K562 (cell line): Measurements from ENCODE around the gene ZCCHC9. TPM values are rescaled to one million over a fixed set of nuclear protein-coding genes. Genes with fewer than 3 reads are reported as not detected.

Experiments used
- ATAC-seq: fragments of 200-7000 bp; cut with Tn5 transposase; 3 replicates; pipeline ENCODE4 v1.9.1; 2020; ENCODE audit warnings: moderate library complexity
- BruUV-seq: library from RNA; stranded (reverse); fragments of 400-500 nt; replicated peaks from 2 replicates; lab custom pipeline; 2021; lab: Mats Ljungman, UMichigan
- CTCF ChIA-PET: fragments of 300-600 bp; formaldehyde crosslinking; extraction: SDS; loops from one replicate; lab custom pipeline; 2021; ENCODE audit warnings: low intra/inter-chr PET ratio; lab: Yijun Ruan, JAX
- POLR2A ChIA-PET: fragments of 300-600, 350-650 bp; sonication (Branson Sonifier 250); formaldehyde crosslinking; extraction: SDS; loops from one replicate; lab custom pipeline; 2021; ENCODE audit warnings: antibody characterized with exemption, inconsistent platforms; lab: Yijun Ruan, JAX
- DNase-seq, 4 experiments: peaks; one replicate each; pipeline versions ENCODE4 v3.0.0 to v3.0.0-alpha.2; 2011 to 2018; ENCODE audit warnings: low spot score in 3 of 4, mixed read lengths in 3 of 4; ENCODE audit errors: extremely low read depth in 1 of 4
- FAIRE-seq: peaks from 2 replicates; lab custom pipeline; 2011; peaks lifted over from hg19 to GRCh38; lab: Jason Lieb, UNC
- H2AFZ ChIP-seq: 2 replicates; pipeline ENCODE4 v1.6.0; 2011; ENCODE audit warnings: low read depth, low read length, control low read depth, inconsistent platforms
- H3K27ac ChIP-seq: fragments of 200-600 bp; 3 replicates; pipeline ENCODE4 v1.8.0; 2011; ENCODE audit warnings: low read depth, mild to moderate bottlenecking, control low read depth, inconsistent platforms, low read length, moderate library complexity, mixed read lengths; ENCODE audit errors: extremely low read depth
- H3K27me3 ChIP-seq, 2 experiments: fragments of 300-600 bp in 1 of 2; 2 replicates in 1 of 2; 3 replicates in 1 of 2; pipeline versions ENCODE4 v1.6.0 to v1.8.0; 2011; ENCODE audit warnings: inconsistent platforms in 2 of 2, low read length in 2 of 2, mild to moderate bottlenecking in 1 of 2, mixed read lengths in 1 of 2, moderate library complexity in 1 of 2; ENCODE audit not compliant: control insufficient read depth in 2 of 2, insufficient read depth in 2 of 2
- H3K36me3 ChIP-seq: fragments of 300-600 bp; 3 replicates; pipeline ENCODE4 v1.8.0; 2011; ENCODE audit warnings: mild to moderate bottlenecking, low read length, inconsistent platforms; ENCODE audit not compliant: control insufficient read depth, insufficient read depth
- H3K4me1 ChIP-seq, 2 experiments: fragments of 200-600 bp in 1 of 2; replicated peaks in 1 of 2; 2 replicates in 1 of 2; 3 replicates in 1 of 2; pipeline versions ENCODE4 v1.5.1 to v1.8.0; 2011; ENCODE audit warnings: inconsistent platforms in 2 of 2, low read length in 2 of 2, mild to moderate bottlenecking in 1 of 2, mixed read lengths in 1 of 2, moderate library complexity in 1 of 2; ENCODE audit not compliant: control insufficient read depth in 2 of 2, insufficient read depth in 2 of 2
- H3K4me2 ChIP-seq: 2 replicates; pipeline ENCODE4 v1.6.1; 2011; ENCODE audit warnings: low read length, control low read depth, inconsistent platforms, mixed read lengths; ENCODE audit not compliant: insufficient read depth
- H3K4me3 ChIP-seq: fragments of 200-600 bp; sonication (generic), shearing (Covaris generic); 2 replicates; pipeline ENCODE4 v1.5.1; 2016; ENCODE audit warnings: control low read depth, inconsistent platforms
- H3K79me2 ChIP-seq: fragments of 200-600 bp; 3 replicates; pipeline ENCODE4 v1.8.0; 2011; ENCODE audit warnings: low read length, inconsistent platforms; ENCODE audit not compliant: control insufficient read depth, insufficient read depth
- H3K9ac ChIP-seq, 2 experiments: 2 replicates each; pipeline versions ENCODE4 v1.6.0 to v1.6.1; 2011; ENCODE audit warnings: low read depth in 2 of 2, low read length in 2 of 2, control low read depth in 1 of 2, inconsistent platforms in 1 of 2, mild to moderate bottlenecking in 1 of 2, mixed read lengths in 1 of 2; ENCODE audit not compliant: insufficient read depth in 1 of 2
- H3K9me1 ChIP-seq: one replicate; pipeline ENCODE4 v1.6.0; 2011; ENCODE audit warnings: inconsistent platforms, mild to moderate bottlenecking, low read length, moderate library complexity; ENCODE audit not compliant: control insufficient read depth, insufficient read depth
- H3K9me3 ChIP-seq: replicated peaks from 2 replicates; pipeline ENCODE4 v1.5.1; 2011; ENCODE audit warnings: low read depth, low read length, inconsistent platforms; ENCODE audit not compliant: control insufficient read depth, insufficient read depth
- H4K20me1 ChIP-seq: replicated peaks from 2 replicates; pipeline ENCODE4 v1.6.1; 2011; ENCODE audit warnings: low read length, inconsistent platforms, mixed read lengths; ENCODE audit not compliant: control insufficient read depth, insufficient read depth
- BCOR ChIP-seq: fragments of 450-650 bp; IDR thresholded peaks from 2 replicates; pipeline ENCODE4 v1.6.1; 2016
- CREM ChIP-seq: IDR thresholded peaks from 2 replicates; pipeline ENCODE4 v1.6.1; 2014; ENCODE audit warnings: antibody characterized with exemption, low read depth
- ETS2 ChIP-seq: IDR thresholded peaks from 2 replicates; pipeline ENCODE4 v1.6.1; 2016; ENCODE audit warnings: borderline replicate concordance, missing genetic modification characterization, mild to moderate bottlenecking, moderate library complexity, missing compliant biosample characterization; ENCODE audit not compliant: poor library complexity, severe bottlenecking
- FOXA1 ChIP-seq: fragments of 450-650 bp; IDR thresholded peaks from 2 replicates; pipeline ENCODE4 v1.6.1; 2016; ENCODE audit warnings: mild to moderate bottlenecking, borderline replicate concordance
- FOXJ2 ChIP-seq: fragments of 200-800 bp; sonication (Bioruptor generic); IDR thresholded peaks from 2 replicates; pipeline ENCODE4 v1.6.1; 2016; ENCODE audit warnings: missing genetic modification characterization, missing compliant biosample characterization
- GTF2E2 ChIP-seq: fragments of 200-800 bp; sonication (Bioruptor generic); IDR thresholded peaks from 2 replicates; pipeline ENCODE4 v1.6.1; 2016; ENCODE audit warnings: missing genetic modification characterization, missing compliant biosample characterization
- IRF2 ChIP-seq: sonication (generic); formaldehyde crosslinking; IDR thresholded peaks from 2 replicates; pipeline ENCODE4 v1.8.1; 2022; ENCODE audit warnings: mild to moderate bottlenecking, missing genetic modification reagents
- MTA1 ChIP-seq: fragments of 450-650 bp; IDR thresholded peaks from 2 replicates; pipeline ENCODE4 v1.6.1; 2017; ENCODE audit warnings: borderline replicate concordance
- RBM15 ChIP-seq: fragments of 200-400 bp; formaldehyde crosslinking; IDR thresholded peaks from 2 replicates; pipeline ENCODE4 v1.6.1; 2018; ENCODE audit warnings: mild to moderate bottlenecking, low read length, moderate library complexity; ENCODE audit not compliant: insufficient read depth
- RNF2 ChIP-seq: sonication (generic); IDR thresholded peaks from 2 replicates; pipeline ENCODE4 v1.6.1; 2016
- SRSF3 ChIP-seq: fragments of 200-400 bp; formaldehyde crosslinking; IDR thresholded peaks from 2 replicates; pipeline ENCODE4 v1.6.1; 2016; ENCODE audit warnings: mild to moderate bottlenecking, low read length, moderate library complexity; ENCODE audit not compliant: insufficient read depth
- TEAD2 ChIP-seq: fragments of 450-650 bp; IDR thresholded peaks from 2 replicates; pipeline ENCODE4 v1.6.1; 2016; ENCODE audit warnings: missing genetic modification characterization, control low read depth, missing compliant biosample characterization
- ZNF212 ChIP-seq: fragments of 450-650 bp; formaldehyde crosslinking; IDR thresholded peaks from 2 replicates; pipeline ENCODE4 v1.4.0; 2020; ENCODE audit warnings: mild to moderate bottlenecking
- WGBS: fragments of 100-300 bp; shearing (Covaris generic); methylation state at CpG from one replicate; pipeline ENCODE4 v1.1.6; 2016; ENCODE audit warnings: low coverage, mixed read lengths; ENCODE audit not compliant: insufficient coverage; ENCODE audit errors: missing lambda C conversion rate; 5-methylcytosine and 5-hydroxymethylcytosine counted together
- in situ Hi-C: fragments of 300-500 bp; cut with MboI; formaldehyde crosslinking; loops from 4 replicates; pipeline ENCODE4 v1.15.0; 2018; ENCODE audit warnings: inconsistent platforms, mixed read lengths
- intact Hi-C: fragments of 100-400 bp; cut with micrococcal nuclease; formaldehyde crosslinking; loops from 2 replicates; pipeline ENCODE4 v1.14.2; 2022
- polyA plus RNA-seq, 8 experiments: library from polyadenylated mRNA; depleted of rRNA in 4 of 8; stranded (reverse) in 5 of 8; unstranded in 3 of 8; fragments of >200 nt; fragmentation: Nextera tagmentation in 2 of 8; fragmentation: Illumina TruSeq in 1 of 8; extraction: Ambion mirVana in 2 of 8; extraction: Trizol in 1 of 8; gene quantifications; 2 replicates each; pipeline versions ENCODE4 v1.2.1 to v1.2.3, GENCODE V29; 2011 to 2014; ENCODE audit warnings: inconsistent platforms in 1 of 8, missing spikeins in 1 of 8
- total RNA-seq, 7 experiments: library from RNA; depleted of rRNA in 6 of 7; stranded (reverse); fragments of >200 nt in 6 of 7; fragmentation: Illumina TruSeq in 2 of 7; extraction: Trizol in 2 of 7; gene quantifications; 2 replicates each; pipeline versions ENCODE4 v1.2.1 to v1.2.3, GENCODE V29; 2011 to 2021; ENCODE audit warnings: low replicate concordance in 1 of 7
- TF ChIP-seq, protein P1 (sequence below): IDR thresholded peaks from 2 replicates; pipeline ENCODE4 v1.6.1; 2011; ENCODE audit not compliant: insufficient read length; ENCODE audit errors: extremely low read depth

Gene ZCCHC9
- total and polyA plus RNA-seq, 9 of the 15 experiments (the other 6 are each of a cell fraction or from before 2014, with no cell fraction given), result 40.3 to 95.3 (median 59.9) TPM

DNA sequence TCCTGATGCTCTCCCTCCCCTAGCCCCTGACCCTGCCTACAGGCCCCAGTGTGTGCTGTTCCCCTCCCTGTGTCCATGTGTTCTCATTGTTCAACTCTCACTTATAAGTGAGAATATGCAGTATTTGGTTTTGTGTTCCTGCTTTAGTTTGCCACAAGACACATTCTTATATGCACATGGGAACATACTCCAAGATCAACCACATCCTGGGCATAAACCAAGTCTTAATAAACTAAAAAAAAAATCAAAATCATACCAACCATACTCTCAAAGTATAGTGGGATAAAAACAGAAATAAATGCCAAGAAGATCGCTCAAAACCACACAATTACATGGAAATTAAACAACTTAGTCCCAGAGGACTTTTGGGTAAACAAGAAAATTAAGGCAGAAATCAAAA lies 11.2 kb upstream of the ZCCHC9 start:
- in situ Hi-C loops, result no loop called here
- FAIRE-seq, result no peak

More for the DNA sequence above, 11.2 kb upstream of the ZCCHC9 start:
- intact Hi-C loops, result no loop called here
- no peak overlapping the region for H2AFZ ChIP-seq
- H4K20me1 ChIP-seq, result no peaks in the 10 kb centered on the region
- no peak overlapping the region for H3K27ac ChIP-seq
- ChIA-PET POLR2A (no interaction called here), CTCF (no interaction called here)
- no peaks in the 10 kb centered on the region for H3K36me3 ChIP-seq
- H3K9me3 ChIP-seq, result peaks cover 2% of the 10 kb centered on the region; the same call in 1 of the 2 replicates
- no peak for ATAC-seq
- no peak overlapping the region for H3K9ac ChIP-seq
- H3K4me2 ChIP-seq, result no peak overlapping the region
- H3K4me1 ChIP-seq, result no peaks in the 10 kb centered on the region; a peak in 1 of 5 replicates
- H3K4me3 ChIP-seq, result no peak overlapping the region
- peaks cover 16% of the 10 kb centered on the region; the same call in 2 of the 3 replicates for H3K79me2 ChIP-seq
- no TSS peak for BruUV-seq
- H3K27me3 ChIP-seq, result no peaks in the 10 kb centered on the region
- TF ChIP-seq RNF2 (no peak), RBM15 (no peak), SRSF3 (no peak), IRF2 (no peak), FOXA1 (no peak), ETS2 (no peak), MTA1 (no peak), BCOR (no peak), ZNF212 (no peak), GTF2E2 (tag) (no peak), FOXJ2 (tag) (no peak), CREM (no peak), TEAD2 (no peak)
- TF ChIP-seq, protein P1, sequence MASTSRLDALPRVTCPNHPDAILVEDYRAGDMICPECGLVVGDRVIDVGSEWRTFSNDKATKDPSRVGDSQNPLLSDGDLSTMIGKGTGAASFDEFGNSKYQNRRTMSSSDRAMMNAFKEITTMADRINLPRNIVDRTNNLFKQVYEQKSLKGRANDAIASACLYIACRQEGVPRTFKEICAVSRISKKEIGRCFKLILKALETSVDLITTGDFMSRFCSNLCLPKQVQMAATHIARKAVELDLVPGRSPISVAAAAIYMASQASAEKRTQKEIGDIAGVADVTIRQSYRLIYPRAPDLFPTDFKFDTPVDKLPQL, result no peak
- 25% methylated on average over 1 of the region's 1 CpG for WGBS
- no peak for DNase-seq
- no peaks in the 10 kb centered on the region for H3K9me1 ChIP-seq
